ENCODE measurements around the gene EEF1A1.

DNA sequence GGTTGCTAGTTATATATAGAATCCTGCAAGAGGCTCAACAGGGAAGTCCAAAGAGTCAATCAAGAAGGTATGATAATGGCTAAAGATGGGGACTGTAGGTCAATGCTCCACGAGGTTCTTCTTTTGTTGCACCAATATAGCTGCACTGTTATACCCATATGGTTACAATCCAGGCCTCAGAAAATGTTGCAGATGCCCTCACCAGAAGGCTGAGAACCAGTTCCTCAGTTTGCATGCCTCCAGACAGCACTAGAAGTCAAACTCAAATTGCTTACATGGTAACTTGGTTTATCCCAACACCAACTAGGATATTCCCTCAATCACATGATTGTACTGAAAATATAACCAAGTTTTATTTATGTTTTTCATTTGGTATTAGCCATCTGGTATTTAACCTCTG, 12.1 kb downstream of the EEF1A1 start:
- no peak for TF ChIP-seq GATA2 (IDR thresholded peaks at IDR 0.05; ENCODE audit: low read depth, low read length)
- TF ChIP-seq GATA3 (IDR thresholded peaks at IDR 0.05; ENCODE audit: low read depth, low read length), result no peak
